HG03095 (cell line): ENCODE data around the gene SLC8A1.

ENCODE experiments used
- ATAC-seq: cut with Tn5 transposase; IDR thresholded peaks from one replicate; pipeline ENCODE4 v1.9.1; 2021; ENCODE audit warnings: moderate library complexity; ENCODE audit not compliant: unreplicated experiment

SLC8A1 gene

GRCh38 chr2:40317046-40317445 lies 134.8 kb downstream of the SLC8A1 start:
- ATAC-seq = no peak

GRCh38 chr2:40316620-40317019 lies 135.3 kb downstream of the SLC8A1 start:
- ATAC-seq = no peak

GRCh38 chr2:40315683-40316082 lies 136.2 kb downstream of the SLC8A1 start:
- no peak for ATAC-seq

- no peak for ATAC-seq
These were observed 140.9 kb downstream of the SLC8A1 start for GRCh38 chr2:40311026-40311425.

GRCh38 chr2:40310303-40310702 lies 141.6 kb downstream of the SLC8A1 start:
- ATAC-seq = no peak

GRCh38 chr2:40304340-40304739 lies 147.6 kb downstream of the SLC8A1 start:
- no peak for ATAC-seq

GRCh38 chr2:40303746-40304145 lies 148.1 kb downstream of the SLC8A1 start:
- no peak for ATAC-seq

- ATAC-seq = no peak
These were observed 149.1 kb downstream of the SLC8A1 start for GRCh38 chr2:40302751-40303325.

GRCh38 chr2:40300391-40300790 lies 151.5 kb downstream of the SLC8A1 start:
- no peak for ATAC-seq

- ATAC-seq = no peak
These were observed 152.1 kb downstream of the SLC8A1 start for GRCh38 chr2:40299781-40300180.

GRCh38 chr2:40299173-40299572 lies 152.7 kb downstream of the SLC8A1 start:
- ATAC-seq = no peak

GRCh38 chr2:40298026-40298425 lies 153.9 kb downstream of the SLC8A1 start:
- ATAC-seq = no peak

GRCh38 chr2:40292291-40292690 lies 159.6 kb downstream of the SLC8A1 start:
- ATAC-seq = no peak

- no peak for ATAC-seq
These were observed 162.0 kb downstream of the SLC8A1 start for GRCh38 chr2:40289771-40290404.

- no peak for ATAC-seq
These were observed 164.1 kb downstream of the SLC8A1 start for GRCh38 chr2:40287773-40288172.

- ATAC-seq = no peak
These were observed 164.7 kb downstream of the SLC8A1 start for GRCh38 chr2:40287195-40287594.

GRCh38 chr2:40286721-40287120 lies 165.2 kb downstream of the SLC8A1 start:
- no peak for ATAC-seq

GRCh38 chr2:40285391-40285790 lies 166.5 kb downstream of the SLC8A1 start:
- ATAC-seq = no peak

GRCh38 chr2:40284797-40285196 lies 167.1 kb downstream of the SLC8A1 start:
- no peak for ATAC-seq

GRCh38 chr2:40283111-40283909 lies 168.6 kb downstream of the SLC8A1 start:
- ATAC-seq = no peak

GRCh38 chr2:40282428-40282827 lies 169.5 kb downstream of the SLC8A1 start:
- ATAC-seq = no peak
